CD1c-positive myeloid dendritic cell (primary cell): Measurements from ENCODE around the gene ADK.
A peak's percentile ranks its signal among the peaks of the same experiment; 100 is the strongest.
"Not testable (repeated sequence)": the region's sequence is repeated elsewhere in the genome, so short reads cannot be mapped to it uniquely, and the experiment has no call there.

Experiments
- DNase-seq: peaks from one replicate; pipeline ENCODE4 v3.0.0-alpha.2; 2016; ENCODE audit errors: extremely low spot score

ADK gene

GRCh38 chr10:74145133-74145532 lies 5.9 kb upstream of the ADK start:
- no peak for DNase-seq

GRCh38 chr10:74146980-74147379 lies 4.0 kb upstream of the ADK start:
- not testable (repeated sequence) for DNase-seq

- no peak for DNase-seq
Observed at GRCh38 chr10:74150204-74150989, 624 bp upstream of the ADK start, which contains the start of gene AP3M1. Gene AP3M1 (minus strand): TSS chr10:74150828. CDS start chr10:74138379, 12,449 bp downstream.

GRCh38 chr10:74151879-74152722 lies 1.1 kb downstream of the ADK start:
- DNase-seq: no peak

GRCh38 chr10:74153123-74153522 lies 2.1 kb downstream of the ADK start:
- DNase-seq: no peak

GRCh38 chr10:74153676-74154075 lies 2.7 kb downstream of the ADK start:
- no peak for DNase-seq

- DNase-seq: no peak
Observed at GRCh38 chr10:74156919-74157289, 5.9 kb downstream of the ADK start.

GRCh38 chr10:74160013-74160412 lies 9.0 kb downstream of the ADK start:
- DNase-seq: no peak

- no peak for DNase-seq
Observed at GRCh38 chr10:74163319-74164068, 12.5 kb downstream of the ADK start.

GRCh38 chr10:74164716-74165529 lies 13.9 kb downstream of the ADK start:
- DNase-seq: no peak

GRCh38 chr10:74165530-74165901 lies 14.5 kb downstream of the ADK start:
- DNase-seq: no peak

GRCh38 chr10:74167443-74167842 lies 16.4 kb downstream of the ADK start:
- DNase-seq: peak; percentile 37

GRCh38 chr10:74171625-74172024 lies 20.6 kb downstream of the ADK start:
- no peak for DNase-seq

GRCh38 chr10:74174521-74174920 lies 23.5 kb downstream of the ADK start:
- DNase-seq: peak; percentile 25

- no peak for DNase-seq
Observed at GRCh38 chr10:74175510-74176379, 24.7 kb downstream of the ADK start.

- peak; percentile 99 for DNase-seq
Observed at GRCh38 chr10:74176380-74177139, 25.5 kb downstream of the ADK start.

GRCh38 chr10:74177140-74177677 lies 26.2 kb downstream of the ADK start:
- DNase-seq: peak; percentile 76

- DNase-seq: no peak
Observed at GRCh38 chr10:74178042-74178791, 27.2 kb downstream of the ADK start.
